ENCODE results near the gene GYPE.
"Not testable (repeated sequence)": the region's sequence is repeated elsewhere in the genome, so short reads cannot be mapped to it uniquely, and the experiment has no call there.

The GYPE gene

DNA sequence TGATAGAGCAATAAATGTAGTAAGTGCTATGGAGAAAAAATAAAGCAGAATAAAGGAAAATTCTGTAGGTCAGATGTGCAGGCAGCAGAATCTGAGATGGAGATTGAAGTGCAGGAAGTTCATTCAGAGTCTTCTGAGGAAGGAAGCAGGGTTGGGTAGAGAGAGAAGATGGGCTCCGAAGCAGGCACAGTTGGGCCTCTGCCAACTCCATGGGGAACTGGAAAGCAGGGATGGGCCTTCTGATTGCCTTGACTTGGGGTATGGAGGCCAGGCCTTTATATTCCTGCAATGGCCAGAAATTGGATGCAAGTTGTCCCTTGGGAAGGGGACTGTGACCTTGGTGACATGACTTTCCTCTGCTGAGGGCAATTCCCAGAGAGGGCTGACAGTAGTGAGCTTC is 42.6 kb downstream of the GYPE start:
- DNase-seq: not testable (repeated sequence)

DNA sequence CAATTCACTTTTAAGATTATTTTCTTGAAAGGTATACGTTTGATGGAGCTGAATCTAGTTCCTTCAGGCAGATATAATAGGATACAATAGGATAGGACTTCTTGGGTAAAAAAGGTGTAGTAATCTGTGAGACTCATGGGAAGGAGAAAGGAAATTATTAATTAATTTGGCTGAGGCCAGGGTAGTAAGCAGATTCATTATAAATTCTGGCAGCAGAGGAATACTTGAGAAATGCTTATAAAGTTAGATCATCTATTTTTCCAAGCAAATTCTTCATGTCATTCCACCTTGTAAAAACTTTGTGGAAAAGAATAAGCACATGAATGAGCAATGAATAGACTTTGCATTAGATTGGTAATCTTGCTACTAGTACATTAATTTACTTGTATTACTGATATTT is 46.9 kb downstream of the GYPE start:
- DNase-seq: no peak

DNA sequence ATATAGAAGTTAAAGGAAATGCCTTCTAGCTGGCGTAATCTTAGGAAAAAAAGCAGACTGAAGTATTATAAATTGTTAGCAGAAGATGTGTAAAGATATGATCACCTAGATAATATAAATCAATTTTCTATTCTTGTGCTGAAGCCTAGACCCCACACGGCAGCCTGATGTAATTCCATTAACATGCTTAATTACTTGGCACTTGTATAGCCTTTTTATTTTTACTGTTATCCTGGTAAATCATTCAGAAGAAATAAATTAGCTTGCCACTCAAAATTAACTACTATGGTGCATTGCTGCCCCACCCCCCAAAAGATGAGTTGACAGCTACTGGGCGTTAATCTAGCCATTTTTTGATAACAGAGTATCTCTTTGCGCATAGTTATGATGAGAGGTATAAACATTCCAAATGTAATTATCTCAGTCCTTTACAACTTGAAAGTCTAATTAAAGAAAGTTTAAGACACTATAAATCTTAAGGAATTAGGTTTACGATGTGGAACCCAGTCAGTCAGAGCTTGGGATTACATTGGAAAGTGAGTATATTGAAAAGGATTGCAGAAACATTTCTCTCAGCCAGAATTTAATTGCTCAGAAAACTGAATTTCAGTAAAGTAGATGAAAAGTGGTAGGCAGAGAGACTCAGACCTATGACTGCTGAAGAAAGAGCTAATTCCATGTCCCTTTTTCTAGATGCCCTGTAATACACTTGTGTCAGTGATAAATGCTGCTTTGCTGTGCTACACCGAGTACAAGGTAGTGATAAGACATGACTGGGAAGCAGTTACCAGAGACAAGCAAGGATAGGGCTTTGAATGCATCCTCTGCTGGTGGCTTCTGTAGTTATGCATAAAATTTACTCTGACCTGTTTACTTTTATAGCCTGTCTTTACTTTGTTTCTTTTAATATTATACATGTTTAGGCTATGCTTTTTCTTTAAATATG is 47.7 kb downstream of the GYPE start:
- DNase-seq: not testable (repeated sequence)

DNA sequence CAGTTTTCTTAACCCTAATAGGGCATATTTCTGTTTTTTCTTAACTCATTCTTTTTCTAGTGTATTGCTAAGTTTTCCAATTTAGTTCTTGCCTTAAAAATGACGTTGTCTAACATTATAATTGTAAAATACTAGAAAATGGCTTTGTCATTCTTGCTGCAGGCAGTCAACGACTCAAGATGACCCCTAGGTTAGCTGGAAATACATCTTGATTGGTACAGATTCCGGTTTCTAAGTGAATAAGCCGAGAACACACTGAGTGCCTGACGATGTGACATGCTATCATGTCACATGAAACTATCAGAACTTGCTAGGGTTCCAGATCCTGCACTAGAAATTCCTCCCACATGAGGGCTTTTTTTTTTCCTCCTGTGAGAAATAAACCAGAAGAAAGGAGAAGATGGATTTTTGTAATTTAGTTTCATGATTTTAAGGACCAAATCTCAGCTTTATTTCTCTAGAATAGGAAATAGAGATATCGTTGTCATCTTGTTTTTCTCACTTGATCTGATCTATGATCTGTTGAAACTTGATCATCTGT is 49.3 kb downstream of the GYPE start:
- not testable (repeated sequence) for DNase-seq

DNA sequence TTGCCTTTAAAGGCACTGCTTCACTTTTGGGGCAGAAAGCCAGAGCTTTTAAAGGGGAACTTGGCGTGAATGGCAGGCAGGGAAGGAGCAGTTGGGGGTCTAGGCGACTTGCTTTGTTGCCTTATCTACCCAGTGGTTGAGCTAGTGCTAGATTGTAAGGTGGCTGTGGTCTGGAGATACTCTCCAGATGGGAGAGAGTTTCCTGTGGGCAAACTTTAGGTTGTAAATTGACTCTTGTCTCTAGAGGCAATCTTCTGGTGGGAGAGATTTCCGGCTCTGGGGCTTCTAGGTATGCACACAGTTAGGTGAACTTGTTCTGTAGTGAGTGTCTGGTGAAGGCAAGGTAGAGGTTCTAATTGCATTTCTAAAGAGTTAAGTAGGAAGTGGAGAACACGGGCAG is 50.7 kb downstream of the GYPE start:
- DNase-seq: not testable (repeated sequence)

DNA sequence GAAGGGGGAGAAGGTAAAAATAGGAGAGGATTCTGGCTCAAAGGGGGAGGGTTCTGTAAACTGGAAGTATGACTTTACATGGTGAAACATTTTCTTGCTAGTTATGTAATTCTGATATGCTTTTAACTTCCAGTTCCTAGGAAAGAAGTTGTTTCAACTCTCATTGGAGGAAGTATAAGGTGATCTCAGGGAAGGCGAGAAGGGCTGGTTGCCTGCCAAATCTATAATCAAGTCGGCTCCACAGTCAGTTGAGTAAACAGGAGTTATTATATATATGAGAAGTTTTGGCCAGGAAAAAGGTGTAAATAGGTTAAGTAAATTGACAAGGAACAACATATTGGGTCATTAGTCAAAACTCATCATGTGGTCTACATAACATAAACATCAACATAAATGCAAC is 56.1 kb downstream of the GYPE start:
- DNase-seq: not testable (repeated sequence)

DNA sequence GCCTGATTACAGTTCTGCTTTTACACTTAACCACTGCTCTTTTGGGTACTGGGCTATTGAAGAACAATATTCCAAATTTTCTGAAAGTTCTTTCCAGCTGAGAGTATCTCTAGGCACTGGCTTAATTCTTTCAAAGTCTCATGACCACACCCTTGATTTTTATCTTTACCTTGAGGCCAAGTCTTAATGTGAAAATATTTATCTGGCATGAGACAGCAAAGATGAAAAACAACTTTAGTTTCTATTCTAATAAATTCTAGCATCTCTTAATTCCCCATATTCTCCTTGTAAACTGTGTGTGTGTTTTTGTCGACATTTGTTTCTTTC is 61.9 kb downstream of the GYPE start:
- not testable (repeated sequence) for DNase-seq

DNA sequence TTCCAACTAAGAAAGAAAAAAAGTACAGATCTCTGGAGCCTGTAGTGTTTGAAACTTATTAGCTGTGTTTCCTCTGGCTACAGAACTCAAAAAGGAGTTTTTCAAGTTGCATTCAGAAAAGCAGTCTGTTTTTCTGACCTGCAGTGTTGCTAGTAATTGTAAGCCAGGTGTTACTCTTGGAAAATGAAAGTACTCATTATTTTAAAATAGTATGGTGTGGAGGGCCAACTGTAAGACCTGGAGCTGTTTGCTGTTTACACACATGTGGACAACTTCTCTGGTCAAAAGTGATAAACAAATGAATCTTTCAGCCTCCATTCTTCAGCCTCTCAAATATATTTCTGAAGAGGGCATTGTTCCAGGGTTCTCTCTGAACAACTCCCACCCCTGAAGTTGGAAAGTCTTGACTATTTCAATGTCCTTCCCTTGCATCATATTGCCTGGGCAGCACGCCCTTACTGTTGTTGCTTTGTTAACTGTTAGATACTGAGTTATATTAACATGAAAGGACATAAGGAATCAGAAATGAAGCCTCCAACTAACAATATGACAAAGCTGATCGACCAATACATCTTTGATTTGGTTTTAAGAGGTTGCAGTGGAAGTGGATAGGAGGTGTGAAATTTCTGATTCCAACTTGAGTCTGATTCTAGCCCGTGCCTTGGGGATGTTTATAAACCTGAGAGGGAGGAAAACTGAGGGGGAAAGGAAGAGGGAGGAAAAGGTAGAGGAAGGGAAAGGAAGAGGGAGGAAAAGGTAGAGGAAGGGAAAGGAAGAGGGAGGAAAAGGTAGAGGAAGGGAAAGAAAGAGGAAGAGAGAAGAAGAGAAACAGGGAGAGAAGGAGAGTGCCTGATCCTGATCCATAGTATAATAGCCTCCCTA is 62.5 kb downstream of the GYPE start:
- DNase-seq: not testable (repeated sequence)

DNA sequence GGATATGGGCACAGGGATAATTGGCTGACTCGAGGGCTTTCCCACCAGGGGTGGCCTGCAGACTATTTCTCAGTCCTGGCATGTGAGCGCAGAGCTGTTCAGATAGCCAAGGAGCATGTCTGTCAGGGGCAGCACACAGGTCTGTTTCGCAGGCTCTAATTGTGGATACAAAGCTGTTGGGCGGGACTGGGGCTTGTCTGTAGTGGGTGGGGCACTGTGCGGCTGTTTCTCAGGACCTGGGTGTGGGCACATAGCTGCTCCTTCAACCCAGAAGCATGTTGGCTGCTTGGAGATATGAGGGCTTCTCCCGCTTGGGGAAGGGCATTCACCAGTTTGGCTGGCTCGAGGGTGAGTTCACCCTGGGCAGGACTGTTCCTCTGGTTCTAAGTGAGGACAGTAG is 65.9 kb downstream of the GYPE start:
- DNase-seq: not testable (repeated sequence)

DNA sequence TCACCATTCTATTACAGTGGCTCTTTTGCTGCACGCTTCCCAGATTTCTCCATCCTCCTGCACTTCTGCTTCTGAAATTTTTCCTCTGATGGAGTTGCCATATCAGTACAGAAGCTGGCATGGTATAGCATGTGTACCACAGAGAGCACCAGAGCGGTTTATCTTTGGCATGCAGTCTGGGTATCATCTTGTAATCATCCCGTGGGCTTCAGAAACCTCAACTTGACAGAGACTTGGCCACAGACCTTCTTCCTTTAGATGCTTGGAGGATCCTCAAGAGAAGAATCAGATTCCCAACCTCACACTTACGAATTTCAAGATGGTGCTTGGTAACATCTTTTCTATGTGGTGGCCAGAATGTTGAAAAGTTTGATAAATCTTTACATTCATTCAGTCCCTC is 71.2 kb downstream of the GYPE start:
- DNase-seq: not testable (repeated sequence)

DNA sequence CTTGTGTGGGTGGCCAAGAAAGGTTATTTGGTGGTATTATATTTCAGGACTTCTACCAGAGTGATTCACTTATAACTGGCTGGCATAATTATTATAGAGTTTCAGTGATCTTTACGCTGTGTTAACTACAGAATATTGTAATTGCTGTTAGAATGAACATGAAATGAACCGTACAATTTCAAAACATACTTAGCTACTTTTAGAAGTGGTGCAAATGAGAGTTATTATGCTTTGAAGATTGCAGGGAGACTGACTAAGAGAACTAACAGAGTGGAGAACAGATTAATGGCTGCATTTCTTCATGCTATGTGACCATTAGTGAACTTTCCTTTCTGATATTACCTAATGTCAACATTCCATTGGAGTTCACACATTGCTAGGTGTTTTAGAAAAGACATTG is 71.7 kb downstream of the GYPE start:
- not testable (repeated sequence) for DNase-seq

DNA sequence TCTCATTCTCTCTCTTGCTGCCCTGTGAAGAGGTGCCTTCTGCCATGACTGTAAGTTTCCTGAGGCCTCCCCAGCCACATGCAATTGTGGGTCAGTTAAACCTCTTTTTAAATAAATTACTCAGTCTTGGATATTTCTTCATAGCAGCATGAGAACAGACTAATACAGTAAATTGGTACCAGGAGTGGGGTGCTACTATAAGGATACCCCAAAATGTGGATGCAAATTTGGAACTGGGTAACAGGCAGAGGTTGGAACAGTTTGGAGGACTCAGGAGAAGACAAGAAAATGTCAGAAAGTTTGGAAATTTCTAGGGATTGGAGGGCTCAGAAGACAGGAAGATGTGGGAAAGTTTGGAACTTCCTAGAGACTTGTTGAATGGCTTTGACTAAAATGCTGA is 74.8 kb downstream of the GYPE start:
- DNase-seq: not testable (repeated sequence)

DNA sequence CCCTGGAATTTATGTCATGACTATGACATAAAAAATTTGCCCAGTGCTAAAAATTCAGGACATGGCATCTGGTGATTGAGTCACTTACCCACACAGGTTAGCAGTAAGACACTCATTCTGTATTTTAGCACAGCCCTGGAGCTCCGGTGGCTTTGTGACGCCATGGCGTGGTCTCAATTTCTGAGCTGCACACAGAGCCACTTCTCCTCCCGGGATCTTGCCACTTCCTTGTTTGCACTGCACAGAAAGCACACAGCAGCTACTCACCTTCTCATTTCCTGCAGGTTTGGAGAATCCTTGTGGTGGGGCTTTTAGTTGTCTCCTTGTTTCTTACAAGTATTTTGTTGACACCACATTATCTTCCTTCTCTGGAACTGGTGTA is 76.1 kb downstream of the GYPE start:
- DNase-seq: not testable (repeated sequence)

All from activated CD4-positive, alpha-beta T cell treated with anti-CD3 and anti-CD28 coated beads, Interleukin-10, Interleukin-2, amounts not matched to agents 100 ng/mL and 50 ng/mL, durations not matched to agents 16 hours and 8 hours (primary cell).